Endothelial cell of umbilical vein (primary cell): ENCODE results near the gene NSMCE3. TPM values are rescaled to one million over a fixed set of nuclear protein-coding genes. Genes with fewer than 3 reads are reported as not detected.

Experiments used
- BruUV-seq: library from RNA; stranded (reverse); fragments of 400-500 nt; replicated peaks from 2 replicates; lab custom pipeline; 2021; lab: Mats Ljungman, UMichigan
- CTCF ChIA-PET: fragments of 300-600, 350-600 bp; sonication (Branson Sonifier 250); formaldehyde crosslinking; loops from one replicate; lab custom pipeline; 2021; ENCODE audit warnings: antibody characterized with exemption, inconsistent platforms; lab: Charles Lee
- POLR2A ChIA-PET: fragments of 300-600, 350-600 bp; sonication (Branson Sonifier 250); formaldehyde crosslinking; loops from one replicate; lab custom pipeline; 2021; ENCODE audit warnings: antibody characterized with exemption, inconsistent platforms; lab: Charles Lee
- DNase-seq: peaks from one replicate; pipeline ENCODE4 v3.0.0-alpha.2; 2011; ENCODE audit warnings: low read depth, low spot score
- FAIRE-seq: peaks from 2 replicates; lab custom pipeline; 2011; peaks lifted over from hg19 to GRCh38; lab: Jason Lieb, UNC
- H2AFZ ChIP-seq: 2 replicates; pipeline ENCODE4 v1.6.0; 2012; ENCODE audit warnings: low read depth, low read length, control low read depth, inconsistent platforms
- H3K27ac ChIP-seq: 2 replicates; pipeline ENCODE4 v1.5.1; 2011; ENCODE audit warnings: low read depth, mild to moderate bottlenecking, control low read depth, low read length, moderate library complexity; ENCODE audit not compliant: insufficient read depth
- H3K27me3 ChIP-seq, 2 experiments: 2 replicates each; pipeline versions ENCODE4 v1.6.0 to v1.6.1; 2011; ENCODE audit warnings: low read length in 2 of 2, mixed read lengths in 1 of 2; ENCODE audit not compliant: control insufficient read depth in 2 of 2, insufficient read depth in 2 of 2
- H3K36me3 ChIP-seq, 2 experiments: 2 replicates in 1 of 2; 3 replicates in 1 of 2; pipeline ENCODE4 v1.5.1; 2011; ENCODE audit warnings: low read length in 2 of 2, mild to moderate bottlenecking in 1 of 2, moderate library complexity in 1 of 2; ENCODE audit not compliant: control insufficient read depth in 2 of 2, insufficient read depth in 2 of 2; ENCODE audit errors: extremely low read depth in 1 of 2
- H3K4me1 ChIP-seq: 3 replicates; pipeline ENCODE4 v1.5.1; 2011; ENCODE audit warnings: mild to moderate bottlenecking, low read length; ENCODE audit not compliant: control insufficient read depth, insufficient read depth; ENCODE audit errors: extremely low read depth
- H3K4me2 ChIP-seq: 2 replicates; pipeline ENCODE4 v1.6.1; 2011; ENCODE audit warnings: low read length, control low read depth, mixed read lengths; ENCODE audit not compliant: insufficient read depth
- H3K4me3 ChIP-seq, 3 experiments: fragments of 200-600 bp in 1 of 3; sonication (generic), shearing (Covaris generic) in 1 of 3; replicated peaks in 1 of 3; 2 replicates each; pipeline ENCODE4 v1.5.1; 2011 to 2016; ENCODE audit warnings: control low read depth in 3 of 3, low read length in 3 of 3, mild to moderate bottlenecking in 2 of 3, inconsistent platforms in 1 of 3, low read depth in 1 of 3, moderate library complexity in 1 of 3; ENCODE audit not compliant: insufficient read depth in 1 of 3
- H3K79me2 ChIP-seq: 2 replicates; pipeline ENCODE4 v1.6.0; 2012; ENCODE audit warnings: low read length, inconsistent platforms; ENCODE audit not compliant: control insufficient read depth, insufficient read depth
- H3K9ac ChIP-seq: replicated peaks from 2 replicates; pipeline ENCODE3; 2011; ENCODE audit warnings: low read length, control low read depth; ENCODE audit not compliant: insufficient read depth; ENCODE audit errors: extremely low read depth
- H3K9me1 ChIP-seq: replicated peaks from 3 replicates; pipeline ENCODE4 v1.6.0; 2011; ENCODE audit warnings: mild to moderate bottlenecking, low read length; ENCODE audit not compliant: control insufficient read depth, insufficient read depth; ENCODE audit errors: extremely low read depth
- H3K9me3 ChIP-seq: replicated peaks from 2 replicates; pipeline ENCODE4 v1.5.1; 2012; ENCODE audit warnings: low read length, inconsistent platforms; ENCODE audit not compliant: control insufficient read depth, insufficient read depth
- H4K20me1 ChIP-seq: replicated peaks from 2 replicates; pipeline ENCODE3; 2011; ENCODE audit warnings: mild to moderate bottlenecking, low read length; ENCODE audit not compliant: control insufficient read depth, insufficient read depth; ENCODE audit errors: extremely low read depth
- EZH2 ChIP-seq: IDR thresholded peaks from 2 replicates; pipeline ENCODE4 v1.6.1; 2012; ENCODE audit warnings: borderline replicate concordance, low read depth, mild to moderate bottlenecking, moderate library complexity, low read length, inconsistent platforms; ENCODE audit not compliant: severe bottlenecking
- FOS ChIP-seq: IDR thresholded peaks from 2 replicates; pipeline ENCODE4 v1.6.1; 2011; ENCODE audit warnings: mild to moderate bottlenecking, low read length, moderate library complexity, borderline replicate concordance; ENCODE audit not compliant: insufficient read depth
- GATA2 ChIP-seq: IDR thresholded peaks from 2 replicates; pipeline ENCODE4 v1.7.0; 2011; ENCODE audit warnings: low read depth, mild to moderate bottlenecking, moderate library complexity, mixed read lengths, low read length; ENCODE audit not compliant: insufficient read length, insufficient read depth
- JUN ChIP-seq: IDR thresholded peaks from 2 replicates; pipeline ENCODE4 v1.6.1; 2011; ENCODE audit warnings: borderline replicate concordance, low read depth; ENCODE audit not compliant: insufficient read length, insufficient read depth
- MAX ChIP-seq: IDR thresholded peaks from 2 replicates; pipeline ENCODE4 v1.6.1; 2011; ENCODE audit not compliant: insufficient read depth, insufficient read length
- MYC ChIP-seq: IDR thresholded peaks from one replicate; pipeline ENCODE4 v1.6.1; 2011; ENCODE audit warnings: mild to moderate bottlenecking, low read depth, low read length
- POLR2A ChIP-seq: IDR thresholded peaks from 2 replicates; pipeline ENCODE4 v1.6.1; 2012; ENCODE audit warnings: low read depth, mild to moderate bottlenecking, control low read depth, low read length
- POLR2AphosphoS5 ChIP-seq: IDR thresholded peaks from 2 replicates; pipeline ENCODE4 v1.6.1; 2012; ENCODE audit warnings: low read depth, mild to moderate bottlenecking, control low read depth, low read length, moderate library complexity; ENCODE audit not compliant: insufficient read depth
- dilution Hi-C: fragments of 300-500 bp; cut with MboI; formaldehyde crosslinking; loops from one replicate; pipeline ENCODE4 v1.15.0; 2019; ENCODE audit warnings: low sequenced_read_pairs; ENCODE audit not compliant: extremely low pct_ligation_motif_present
- intact Hi-C: fragments of 100-400 bp; cut with micrococcal nuclease; formaldehyde crosslinking; loops from one replicate; pipeline ENCODE4 v1.10.0; 2022
- polyA plus RNA-seq, 4 experiments: library from polyadenylated mRNA; depleted of rRNA in 3 of 4; stranded (reverse) in 3 of 4; unstranded in 1 of 4; fragments of >200 nt; gene quantifications; 2 replicates each; pipeline versions ENCODE4 v1.2.1 to v1.2.3, GENCODE V29; 2011 to 2012; ENCODE audit warnings: missing spikeins in 1 of 4
- total RNA-seq: library from RNA; stranded (reverse); gene quantifications from 2 replicates; pipeline ENCODE4 v1.2.3, GENCODE V29; 2021
- TF ChIP-seq, protein P1 (sequence below), 2 donors: IDR thresholded peaks; 1 replicate in 1 of 2; 2 replicates in 1 of 2; pipeline ENCODE4 v1.5.1; 2011; ENCODE audit warnings: low read length in 2 of 2, mild to moderate bottlenecking in 2 of 2, moderate library complexity in 2 of 2, control low read depth in 1 of 2, inconsistent platforms in 1 of 2, low read depth in 1 of 2; ENCODE audit not compliant: insufficient read depth in 1 of 2; ENCODE audit errors: extremely low read depth in 1 of 2

NSMCE3 gene
- total and polyA plus RNA-seq, 2 donors (not counting 3 experiments of a cell fraction or from before 2014, with no cell fraction given) = 4.5 to 5.8 TPM

DNA sequence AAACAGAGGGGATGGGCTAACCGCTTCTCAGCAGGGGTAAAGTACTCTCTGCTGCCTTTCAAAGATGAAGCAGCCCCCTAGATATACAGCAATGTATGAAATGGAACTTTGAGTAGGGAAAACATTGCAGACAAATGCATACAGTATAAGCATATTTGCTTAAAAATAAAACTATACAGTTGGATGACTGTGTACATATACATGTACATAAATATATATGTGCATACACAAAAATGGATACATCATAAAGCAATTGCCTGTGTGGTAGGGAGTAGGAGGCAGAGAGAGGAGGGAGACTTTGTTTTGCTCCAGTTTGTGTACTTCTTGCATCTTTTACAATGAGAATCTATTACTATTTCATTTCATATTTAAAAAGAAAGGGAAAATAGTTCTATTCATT lies 28.4 kb downstream of the NSMCE3 start:
- no TSS peak for BruUV-seq
- Histone ChIP-seq H4K20me1 (no peaks in the 10 kb centered on the region), H3K36me3 (no peaks in the 10 kb centered on the region), H3K4me2 (no peak overlapping the region), H3K9me3 (no peaks in the 10 kb centered on the region), H3K79me2 (no peaks in the 10 kb centered on the region), H3K27me3 (no peaks in the 10 kb centered on the region), H3K9me1 (no peaks in the 10 kb centered on the region), H3K9ac (no peak overlapping the region), H3K4me1 (no peaks in the 10 kb centered on the region), H2AFZ (no peak overlapping the region), H3K27ac (no peak overlapping the region), H3K4me3 (no peak overlapping the region)
- dilution Hi-C loops = no loop called here
- no peak for FAIRE-seq
- no peak for TF ChIP-seq POLR2A
- TF ChIP-seq, protein P1, sequence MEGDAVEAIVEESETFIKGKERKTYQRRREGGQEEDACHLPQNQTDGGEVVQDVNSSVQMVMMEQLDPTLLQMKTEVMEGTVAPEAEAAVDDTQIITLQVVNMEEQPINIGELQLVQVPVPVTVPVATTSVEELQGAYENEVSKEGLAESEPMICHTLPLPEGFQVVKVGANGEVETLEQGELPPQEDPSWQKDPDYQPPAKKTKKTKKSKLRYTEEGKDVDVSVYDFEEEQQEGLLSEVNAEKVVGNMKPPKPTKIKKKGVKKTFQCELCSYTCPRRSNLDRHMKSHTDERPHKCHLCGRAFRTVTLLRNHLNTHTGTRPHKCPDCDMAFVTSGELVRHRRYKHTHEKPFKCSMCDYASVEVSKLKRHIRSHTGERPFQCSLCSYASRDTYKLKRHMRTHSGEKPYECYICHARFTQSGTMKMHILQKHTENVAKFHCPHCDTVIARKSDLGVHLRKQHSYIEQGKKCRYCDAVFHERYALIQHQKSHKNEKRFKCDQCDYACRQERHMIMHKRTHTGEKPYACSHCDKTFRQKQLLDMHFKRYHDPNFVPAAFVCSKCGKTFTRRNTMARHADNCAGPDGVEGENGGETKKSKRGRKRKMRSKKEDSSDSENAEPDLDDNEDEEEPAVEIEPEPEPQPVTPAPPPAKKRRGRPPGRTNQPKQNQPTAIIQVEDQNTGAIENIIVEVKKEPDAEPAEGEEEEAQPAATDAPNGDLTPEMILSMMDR (IDR thresholded peaks at IDR 0.05; ENCODE audit: extremely low read depth in 1 of 2, insufficient read depth in 1 of 2, low read depth in 1 of 2, low read length in 2 of 2) = no peak
- no peak for TF ChIP-seq FOS
- TF ChIP-seq MYC = no peak
- no peak for TF ChIP-seq MAX
- no peak for TF ChIP-seq GATA2
- TF ChIP-seq JUN = no peak
- TF ChIP-seq EZH2 = no peak
- TF ChIP-seq POLR2AphosphoS5 = no peak
- no peak for DNase-seq
- POLR2A ChIA-PET = no interaction called here
- CTCF ChIA-PET = no interaction called here
- intact Hi-C loops = loop anchor here (10.0 kb wide), 1 partner anchor 644 kb away; no protein-coding TSS in a partner anchor
